Keratinocyte (primary cell): Measurements from ENCODE around the gene CTSD. TPM values are rescaled to one million over a fixed set of nuclear protein-coding genes. Genes with fewer than 3 reads are reported as not detected.

Experiments
- DNase-seq: peaks from one replicate; pipeline ENCODE4 v3.0.0-alpha.2; 2011; ENCODE audit warnings: low read depth, missing footprints, low spot score
- FAIRE-seq: peaks from 2 replicates; lab custom pipeline; 2011; peaks lifted over from hg19 to GRCh38; lab: Jason Lieb, UNC
- H2AFZ ChIP-seq: 2 replicates; pipeline ENCODE4 v1.6.0; 2012; ENCODE audit warnings: low read length, control low read depth, inconsistent platforms; ENCODE audit not compliant: control insufficient read depth
- H3K27ac ChIP-seq: 2 replicates; pipeline ENCODE4 v1.5.1; 2011; ENCODE audit warnings: low read length; ENCODE audit not compliant: control insufficient read depth, insufficient read depth
- H3K27me3 ChIP-seq: 3 replicates; pipeline ENCODE4 v1.6.0; 2011; ENCODE audit warnings: low read length; ENCODE audit not compliant: control insufficient read depth, insufficient read depth; ENCODE audit errors: extremely low read depth
- H3K36me3 ChIP-seq, 2 experiments: 2 replicates in 1 of 2; 3 replicates in 1 of 2; pipeline ENCODE4 v1.5.1; 2011; ENCODE audit warnings: low read length in 2 of 2, mild to moderate bottlenecking in 1 of 2; ENCODE audit not compliant: control insufficient read depth in 2 of 2, insufficient read depth in 2 of 2; ENCODE audit errors: extremely low read depth in 1 of 2
- H3K4me1 ChIP-seq: 3 replicates; pipeline ENCODE4 v1.5.1; 2011; ENCODE audit warnings: low read length; ENCODE audit not compliant: control insufficient read depth, insufficient read depth; ENCODE audit errors: extremely low read depth
- H3K4me2 ChIP-seq: 3 replicates; pipeline ENCODE4 v1.6.0; 2011; ENCODE audit warnings: low read depth, low read length; ENCODE audit not compliant: control insufficient read depth, insufficient read depth; ENCODE audit errors: extremely low read depth
- H3K4me3 ChIP-seq, 3 experiments: fragments of 200-600 bp in 1 of 3; sonication (generic) in 1 of 3; 2 replicates in 2 of 3; 3 replicates in 1 of 3; pipeline ENCODE4 v1.5.1; 2011 to 2016; ENCODE audit warnings: low read length in 3 of 3, mild to moderate bottlenecking in 3 of 3, control low read depth in 2 of 3, inconsistent platforms in 1 of 3, low read depth in 1 of 3, mixed read lengths in 1 of 3, mixed run types in 1 of 3, moderate library complexity in 1 of 3; ENCODE audit not compliant: control insufficient read depth in 2 of 3, insufficient read depth in 2 of 3; ENCODE audit errors: extremely low read depth in 1 of 3
- H3K79me2 ChIP-seq: 2 replicates; pipeline ENCODE4 v1.6.0; 2012; ENCODE audit warnings: low read length; ENCODE audit not compliant: control insufficient read depth, insufficient read depth
- H3K9ac ChIP-seq: 3 replicates; pipeline ENCODE4 v1.6.0; 2011; ENCODE audit warnings: low read length; ENCODE audit not compliant: control insufficient read depth, insufficient read depth; ENCODE audit errors: extremely low read depth
- H3K9me1 ChIP-seq: 3 replicates; pipeline ENCODE4 v1.6.0; 2011; ENCODE audit warnings: low read length; ENCODE audit not compliant: control insufficient read depth, insufficient read depth; ENCODE audit errors: extremely low read depth
- H3K9me3 ChIP-seq: 2 replicates; pipeline ENCODE4 v1.5.1; 2012; ENCODE audit warnings: low read depth, low read length; ENCODE audit not compliant: control insufficient read depth
- H4K20me1 ChIP-seq: 3 replicates; pipeline ENCODE4 v1.6.0; 2011; ENCODE audit warnings: low read length; ENCODE audit not compliant: control insufficient read depth, insufficient read depth; ENCODE audit errors: extremely low read depth
- CTCF ChIP-seq, 3 experiments: IDR thresholded peaks in 1 of 3; conservative IDR thresholded peaks in 1 of 3; optimal IDR thresholded peaks in 1 of 3; 2 replicates in 2 of 3; 3 replicates in 1 of 3; pipeline versions ENCODE3 to v1.5.1; 2011; ENCODE audit warnings: low read length in 3 of 3, mild to moderate bottlenecking in 3 of 3, moderate library complexity in 2 of 3, control low read depth in 1 of 3, inconsistent platforms in 1 of 3; ENCODE audit not compliant: insufficient read depth in 2 of 3; ENCODE audit errors: extremely low read depth in 1 of 3
- EZH2 ChIP-seq: IDR thresholded peaks from one replicate; pipeline ENCODE4 v1.6.1; 2012; ENCODE audit warnings: inconsistent platforms, mild to moderate bottlenecking, low read length, moderate library complexity
- dilution Hi-C: fragments of 300-500 bp; cut with MboI; formaldehyde crosslinking; loops from one replicate; pipeline ENCODE4 v1.7.0; 2020; ENCODE audit warnings: low sequenced_read_pairs; ENCODE audit not compliant: extremely low pct_ligation_motif_present
- polyA plus RNA-seq, 5 experiments: library from polyadenylated mRNA; depleted of rRNA in 3 of 5; stranded (reverse) in 3 of 5; stranded (forward) in 1 of 5; unstranded in 1 of 5; fragments of >200 nt; gene quantifications; 1 replicate in 1 of 5; 2 replicates in 3 of 5; 3 replicates in 1 of 5; pipeline versions ENCODE4 v1.2.1 to v1.2.3, GENCODE V29; 2011 to 2012; ENCODE audit warnings: missing spikeins in 2 of 5, low read depth in 1 of 5, low replicate concordance in 1 of 5

Gene CTSD
- polyA plus RNA-seq, 1 donor (not counting 4 experiments of a cell fraction or from before 2014, with no cell fraction given): 152 TPM

- H3K4me2 ChIP-seq: no peak overlapping the region
- H3K9me3 ChIP-seq: no peaks in the 10 kb centered on the region
- no peak overlapping the region for H3K27ac ChIP-seq
- H3K4me1 ChIP-seq: no peaks in the 10 kb centered on the region
- dilution Hi-C loops: no loop called here
- peaks cover 11% of the 10 kb centered on the region for H3K27me3 ChIP-seq
- DNase-seq: no peak
- no peak overlapping the region for H2AFZ ChIP-seq
- H3K4me3 ChIP-seq: no peak overlapping the region
- H3K79me2 ChIP-seq: no peaks in the 10 kb centered on the region
- no peak overlapping the region for H3K9ac ChIP-seq
- FAIRE-seq: no peak
- TF ChIP-seq EZH2 (no peak), CTCF (optimal IDR thresholded peaks at IDR 0.05 in 1 of 3, IDR thresholded peaks at IDR 0.05 in 1 of 3, conservative IDR thresholded peaks at IDR 0.05 in 1 of 3; ENCODE audit: extremely low read depth in 1 of 3, insufficient read depth in 2 of 3, low read length in 3 of 3) (no peak)
- H3K36me3 ChIP-seq: no peaks in the 10 kb centered on the region
- no peaks in the 10 kb centered on the region for H4K20me1 ChIP-seq
- no peaks in the 10 kb centered on the region for H3K9me1 ChIP-seq
These were observed 22.2 kb upstream of the CTSD start for GRCh38 chr11:1785749-1786413.

DNA sequence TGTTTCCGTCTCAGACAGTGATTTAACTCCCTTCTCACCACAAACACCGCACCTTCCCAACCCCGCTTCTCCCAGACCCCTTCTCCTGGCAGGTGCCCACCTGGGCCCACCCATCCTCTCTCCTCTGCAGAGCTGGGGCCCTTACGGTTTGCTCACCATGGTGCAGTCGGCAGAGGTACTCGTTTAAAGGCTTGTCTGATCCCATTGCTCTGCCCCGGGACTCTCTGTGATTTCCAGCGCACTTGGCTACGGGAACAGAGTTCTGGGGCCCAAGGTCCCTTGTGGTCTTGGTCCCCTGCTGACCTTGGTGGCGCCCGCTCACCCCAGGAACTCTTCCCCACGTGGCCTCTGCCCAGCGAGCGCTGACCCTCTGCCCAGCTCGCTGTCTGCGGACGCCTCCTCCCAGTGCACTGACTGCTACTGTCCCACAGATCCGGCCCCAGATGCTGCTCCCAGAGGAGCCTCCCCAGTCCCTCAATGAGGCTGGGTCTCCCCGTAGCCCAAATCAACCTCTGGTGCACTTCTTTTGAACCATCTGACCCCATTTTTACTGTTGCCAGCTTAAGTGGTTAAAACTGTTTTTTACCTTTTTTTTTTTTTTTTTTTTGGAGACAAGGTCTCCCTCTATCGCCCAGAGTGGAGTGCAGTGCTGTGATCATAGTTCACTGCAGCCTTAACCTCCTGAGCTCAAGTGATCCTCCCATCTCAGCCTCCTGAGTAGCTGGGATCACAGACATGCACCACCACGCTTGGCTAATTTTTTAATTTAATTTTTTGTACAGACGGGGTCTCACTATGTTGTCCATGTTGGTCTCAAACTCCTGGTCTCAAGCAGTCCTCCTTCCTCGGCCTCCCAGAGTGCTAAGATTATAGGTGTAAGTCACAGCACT, 21.3 kb upstream of the CTSD start:
- Histone ChIP-seq H3K36me3 (no peaks in the 10 kb centered on the region), H3K4me3 (no peak overlapping the region), H3K9ac (no peak overlapping the region), H3K9me3 (no peaks in the 10 kb centered on the region), H3K79me2 (no peaks in the 10 kb centered on the region), H3K4me2 (no peak overlapping the region), H4K20me1 (no peaks in the 10 kb centered on the region), H3K4me1 (no peaks in the 10 kb centered on the region), H3K9me1 (no peaks in the 10 kb centered on the region), H3K27me3 (peaks cover 14% of the 10 kb centered on the region), H2AFZ (no peak overlapping the region), H3K27ac (no peak overlapping the region)
- no peak for DNase-seq
- TF ChIP-seq CTCF (optimal IDR thresholded peaks at IDR 0.05 in 1 of 3, IDR thresholded peaks at IDR 0.05 in 1 of 3, conservative IDR thresholded peaks at IDR 0.05 in 1 of 3; ENCODE audit: extremely low read depth in 1 of 3, insufficient read depth in 2 of 3, low read length in 3 of 3) (no peak), EZH2 (no peak)
- dilution Hi-C loops: no loop called here
- no peak for FAIRE-seq
